HAP-1 (cell line): ENCODE results near the gene GBGT1.

Experiments
- DNase-seq, 2 experiments: peaks; one replicate each; pipeline ENCODE4 v3.0.0-alpha.2; 2016 to 2020; ENCODE audit warnings: low spot score in 2 of 2
- H3K27me3 ChIP-seq: fragments of 250-450 bp; sonication (Bioruptor Pico); 2 replicates; pipeline ENCODE4 v1.5.1; 2020; ENCODE audit warnings: low read depth, mild to moderate bottlenecking, moderate library complexity
- H3K36me3 ChIP-seq: fragments of 250-450 bp; sonication (Bioruptor Pico); replicated peaks from 2 replicates; pipeline ENCODE4 v1.5.1; 2020; ENCODE audit warnings: mild to moderate bottlenecking
- H3K4me1 ChIP-seq: fragments of 250-450 bp; sonication (Bioruptor Pico); 2 replicates; pipeline ENCODE4 v1.5.1; 2020; ENCODE audit warnings: mild to moderate bottlenecking
- H3K4me3 ChIP-seq: fragments of 250-450 bp; sonication (Bioruptor Pico); 2 replicates; pipeline ENCODE4 v1.5.1; 2020; ENCODE audit warnings: mild to moderate bottlenecking, moderate library complexity
- H3K9me3 ChIP-seq: fragments of 250-450 bp; sonication (Bioruptor Pico); 2 replicates; pipeline ENCODE4 v1.5.1; 2020; ENCODE audit warnings: mild to moderate bottlenecking, moderate library complexity
- in situ Hi-C: fragments of 300-500 bp; cut with MboI; formaldehyde crosslinking; loops from 3 replicates; pipeline ENCODE4 v1.14.3; 2020; ENCODE audit warnings: low sequenced_read_pairs, inconsistent platforms, mixed read lengths

Gene GBGT1

GRCh38 chr9:133165452-133165730 is 1.7 kb upstream of the GBGT1 start:
- Histone ChIP-seq H3K27me3 (no peaks in the 10 kb centered on the region), H3K9me3 (no peaks in the 10 kb centered on the region), H3K4me3 (no peak overlapping the region), H3K36me3 (peaks cover 9% of the 10 kb centered on the region), H3K4me1 (peaks cover 3% of the 10 kb centered on the region)
- in situ Hi-C loops, result no loop called here
- DNase-seq, result no peak

- Histone ChIP-seq H3K9me3 (no peaks in the 10 kb centered on the region), H3K4me3 (peak overlapping the region; percentile 75), H3K36me3 (peaks cover 19% of the 10 kb centered on the region), H3K4me1 (peaks cover 3% of the 10 kb centered on the region), H3K27me3 (no peaks in the 10 kb centered on the region)
- in situ Hi-C loops, result no loop called here
- DNase-seq, result no peak
Measured at GRCh38 chr9:133164191-133164590, 477 bp upstream of the GBGT1 start.

- no peaks in the 10 kb centered on the region for H3K27me3 ChIP-seq
- H3K9me3 ChIP-seq, result no peaks in the 10 kb centered on the region
- in situ Hi-C loops, result no loop called here
- peak overlapping the region; percentile 75 for H3K4me3 ChIP-seq
- H3K36me3 ChIP-seq, result peaks cover 21% of the 10 kb centered on the region
- peaks cover 3% of the 10 kb centered on the region for H3K4me1 ChIP-seq
- DNase-seq, result peak in 1 of 2 experiments; percentile 36
Measured at GRCh38 chr9:133162861-133163503, 732 bp downstream of the GBGT1 start.

GRCh38 chr9:133161547-133161950 is 2.2 kb downstream of the GBGT1 start:
- in situ Hi-C loops, result no loop called here
- Histone ChIP-seq H3K4me3 (no peak overlapping the region), H3K27me3 (no peaks in the 10 kb centered on the region), H3K4me1 (peaks cover 3% of the 10 kb centered on the region), H3K9me3 (no peaks in the 10 kb centered on the region), H3K36me3 (peaks cover 28% of the 10 kb centered on the region)
- no peak for DNase-seq

- no peaks in the 10 kb centered on the region for H3K9me3 ChIP-seq
- H3K4me1 ChIP-seq, result peaks cover 3% of the 10 kb centered on the region
- no peak overlapping the region for H3K4me3 ChIP-seq
- H3K27me3 ChIP-seq, result no peaks in the 10 kb centered on the region
- in situ Hi-C loops, result no loop called here
- peaks cover 30% of the 10 kb centered on the region for H3K36me3 ChIP-seq
- DNase-seq, result peak; percentile 69 to 77
Measured at GRCh38 chr9:133160742-133161546, 2.8 kb downstream of the GBGT1 start.

GRCh38 chr9:133158695-133159094 is 5.0 kb downstream of the GBGT1 start:
- in situ Hi-C loops, result no loop called here
- no peak for DNase-seq
- Histone ChIP-seq H3K4me1 (no peaks in the 10 kb centered on the region; the same call in 1 of the 2 replicates), H3K27me3 (no peaks in the 10 kb centered on the region), H3K36me3 (peaks cover 40% of the 10 kb centered on the region), H3K4me3 (no peak overlapping the region), H3K9me3 (no peaks in the 10 kb centered on the region)

GRCh38 chr9:133155156-133155555 is 8.6 kb downstream of the GBGT1 start:
- H3K36me3 ChIP-seq, result peaks cover 32% of the 10 kb centered on the region

GRCh38 chr9:133154097-133154989 is 9.4 kb downstream of the GBGT1 start:
- Histone ChIP-seq H3K9me3 (no peaks in the 10 kb centered on the region), H3K27me3 (no peaks in the 10 kb centered on the region), H3K4me3 (no peak overlapping the region), H3K36me3 (peaks cover 26% of the 10 kb centered on the region), H3K4me1 (peaks cover 6% of the 10 kb centered on the region)
- in situ Hi-C loops, result no loop called here
- DNase-seq, result no peak

More at GRCh38 chr9:133155156-133155555, 8.6 kb downstream of the GBGT1 start:
- in situ Hi-C loops, result no loop called here
- Histone ChIP-seq H3K4me1 (no peaks in the 10 kb centered on the region), H3K27me3 (no peaks in the 10 kb centered on the region), H3K4me3 (no peak overlapping the region), H3K9me3 (no peaks in the 10 kb centered on the region)
- DNase-seq, result no peak

- Histone ChIP-seq H3K36me3 (peaks cover 22% of the 10 kb centered on the region), H3K4me3 (no peak overlapping the region), H3K9me3 (no peaks in the 10 kb centered on the region), H3K27me3 (no peaks in the 10 kb centered on the region), H3K4me1 (peaks cover 6% of the 10 kb centered on the region)
- DNase-seq, result no peak
- in situ Hi-C loops, result no loop called here
Measured at GRCh38 chr9:133153227-133154096, 10.3 kb downstream of the GBGT1 start.

GRCh38 chr9:133151601-133152525 is 11.9 kb downstream of the GBGT1 start:
- Histone ChIP-seq H3K4me3 (no peak overlapping the region), H3K27me3 (no peaks in the 10 kb centered on the region), H3K9me3 (no peaks in the 10 kb centered on the region), H3K4me1 (peaks cover 11% of the 10 kb centered on the region), H3K36me3 (peaks cover 23% of the 10 kb centered on the region)
- DNase-seq, result no peak
- in situ Hi-C loops, result no loop called here

- in situ Hi-C loops, result no loop called here
- DNase-seq, result no peak
- H3K9me3 ChIP-seq, result no peaks in the 10 kb centered on the region
- no peak overlapping the region for H3K4me3 ChIP-seq
- H3K27me3 ChIP-seq, result no peaks in the 10 kb centered on the region
- peaks cover 19% of the 10 kb centered on the region for H3K36me3 ChIP-seq
- peaks cover 11% of the 10 kb centered on the region for H3K4me1 ChIP-seq
Measured at GRCh38 chr9:133151041-133151440, 12.7 kb downstream of the GBGT1 start.
